A549 (cell line): Measurements from ENCODE around the gene CASP9.
"Not testable (repeated sequence)": the region's sequence is repeated elsewhere in the genome, so short reads cannot be mapped to it uniquely, and the experiment has no call there.

Experiments used
- EHMT2 ChIP-seq: fragments of 200-600 bp; sonication (generic); IDR thresholded peaks from 2 replicates; pipeline ENCODE4 v1.6.1; 2016; ENCODE audit warnings: antibody characterized with exemption, low read depth, mild to moderate bottlenecking, moderate library complexity
- ELK1 ChIP-seq: fragments of 150-350 bp; IDR thresholded peaks from 2 replicates; pipeline ENCODE4 v1.6.1; 2014; ENCODE audit warnings: low read depth, mild to moderate bottlenecking, low read length
- EP300 ChIP-seq, 2 experiments: fragments of >200 bp; sonication (Bioruptor Twin); formaldehyde crosslinking; IDR thresholded peaks; 2 replicates in 1 of 2; 3 replicates in 1 of 2; pipeline ENCODE4 v1.6.1; 2016 to 2017
- ESRRA ChIP-seq: fragments of 150-350 bp; IDR thresholded peaks from 2 replicates; pipeline ENCODE4 v1.6.1; 2014; ENCODE audit warnings: mild to moderate bottlenecking, low read length, borderline replicate concordance
- HDAC2 ChIP-seq: fragments of 200-600 bp; sonication (generic); IDR thresholded peaks from 2 replicates; pipeline ENCODE4 v1.6.1; 2016
- HEYL ChIP-seq: fragments of 250-450 bp; sonication (Bioruptor Pico); IDR thresholded peaks from 2 replicates; pipeline ENCODE4 v1.8.0; 2021; ENCODE audit warnings: mild to moderate bottlenecking, moderate library complexity
- NFE2L2 ChIP-seq: fragments of 150-350 bp; conservative IDR thresholded peaks from 2 replicates; pipeline ENCODE4 v1.6.1; 2014; ENCODE audit warnings: low read length
- POLR2A ChIP-seq: IDR thresholded peaks from 2 replicates; pipeline ENCODE4 v1.6.1; 2012; ENCODE audit warnings: mild to moderate bottlenecking, low read length
- RAD21 ChIP-seq, 2 experiments: fragments of >200 bp in 1 of 2; sonication (Bioruptor Twin) in 1 of 2; formaldehyde crosslinking in 1 of 2; IDR thresholded peaks in 1 of 2; conservative IDR thresholded peaks in 1 of 2; 2 replicates in 1 of 2; 3 replicates in 1 of 2; pipeline ENCODE4 v1.6.1; 2012 to 2018; ENCODE audit warnings: inconsistent platforms in 1 of 2
- TF ChIP-seq, protein P1 (sequence below): fragments of >200 bp; sonication (Bioruptor Twin); formaldehyde crosslinking; IDR thresholded peaks from 3 replicates; pipeline ENCODE4 v1.5.1; 2016
- TF ChIP-seq, protein P2 (sequence below): fragments of 250-450 bp; sonication (Bioruptor Pico); IDR thresholded peaks from 2 replicates; pipeline ENCODE4 v1.5.0; 2021; ENCODE audit warnings: mild to moderate bottlenecking, moderate library complexity, borderline replicate concordance
- TF ChIP-seq, protein P3 (sequence below): IDR thresholded peaks from 2 replicates; pipeline ENCODE4 v1.6.1; 2012
- TF ChIP-seq, protein P4 (sequence below): fragments of >200 bp; sonication (Bioruptor Twin); formaldehyde crosslinking; IDR thresholded peaks from 3 replicates; pipeline ENCODE4 v1.6.1; 2016

- TF ChIP-seq NFE2L2; RAD21 (conservative IDR thresholded peaks at IDR 0.05 in 1 of 2, IDR thresholded peaks at IDR 0.05 in 1 of 2); ELK1; HEYL; ESRRA; EP300 (IDR thresholded peaks at IDR 0.05); HDAC2; POLR2A; EHMT2: not testable (repeated sequence)
- TF ChIP-seq, protein P1, sequence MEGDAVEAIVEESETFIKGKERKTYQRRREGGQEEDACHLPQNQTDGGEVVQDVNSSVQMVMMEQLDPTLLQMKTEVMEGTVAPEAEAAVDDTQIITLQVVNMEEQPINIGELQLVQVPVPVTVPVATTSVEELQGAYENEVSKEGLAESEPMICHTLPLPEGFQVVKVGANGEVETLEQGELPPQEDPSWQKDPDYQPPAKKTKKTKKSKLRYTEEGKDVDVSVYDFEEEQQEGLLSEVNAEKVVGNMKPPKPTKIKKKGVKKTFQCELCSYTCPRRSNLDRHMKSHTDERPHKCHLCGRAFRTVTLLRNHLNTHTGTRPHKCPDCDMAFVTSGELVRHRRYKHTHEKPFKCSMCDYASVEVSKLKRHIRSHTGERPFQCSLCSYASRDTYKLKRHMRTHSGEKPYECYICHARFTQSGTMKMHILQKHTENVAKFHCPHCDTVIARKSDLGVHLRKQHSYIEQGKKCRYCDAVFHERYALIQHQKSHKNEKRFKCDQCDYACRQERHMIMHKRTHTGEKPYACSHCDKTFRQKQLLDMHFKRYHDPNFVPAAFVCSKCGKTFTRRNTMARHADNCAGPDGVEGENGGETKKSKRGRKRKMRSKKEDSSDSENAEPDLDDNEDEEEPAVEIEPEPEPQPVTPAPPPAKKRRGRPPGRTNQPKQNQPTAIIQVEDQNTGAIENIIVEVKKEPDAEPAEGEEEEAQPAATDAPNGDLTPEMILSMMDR = not testable (repeated sequence)
- TF ChIP-seq, protein P2, sequence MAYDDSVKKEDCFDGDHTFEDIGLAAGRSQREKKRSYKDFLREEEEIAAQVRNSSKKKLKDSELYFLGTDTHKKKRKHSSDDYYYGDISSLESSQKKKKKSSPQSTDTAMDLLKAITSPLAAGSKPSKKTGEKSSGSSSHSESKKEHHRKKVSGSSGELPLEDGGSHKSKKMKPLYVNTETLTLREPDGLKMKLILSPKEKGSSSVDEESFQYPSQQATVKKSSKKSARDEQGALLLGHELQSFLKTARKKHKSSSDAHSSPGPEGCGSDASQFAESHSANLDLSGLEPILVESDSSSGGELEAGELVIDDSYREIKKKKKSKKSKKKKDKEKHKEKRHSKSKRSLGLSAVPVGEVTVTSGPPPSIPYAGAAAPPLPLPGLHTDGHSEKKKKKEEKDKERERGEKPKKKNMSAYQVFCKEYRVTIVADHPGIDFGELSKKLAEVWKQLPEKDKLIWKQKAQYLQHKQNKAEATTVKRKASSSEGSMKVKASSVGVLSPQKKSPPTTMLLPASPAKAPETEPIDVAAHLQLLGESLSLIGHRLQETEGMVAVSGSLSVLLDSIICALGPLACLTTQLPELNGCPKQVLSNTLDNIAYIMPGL (CRISPR knock-in tag) = not testable (repeated sequence)
- TF ChIP-seq, protein P3, sequence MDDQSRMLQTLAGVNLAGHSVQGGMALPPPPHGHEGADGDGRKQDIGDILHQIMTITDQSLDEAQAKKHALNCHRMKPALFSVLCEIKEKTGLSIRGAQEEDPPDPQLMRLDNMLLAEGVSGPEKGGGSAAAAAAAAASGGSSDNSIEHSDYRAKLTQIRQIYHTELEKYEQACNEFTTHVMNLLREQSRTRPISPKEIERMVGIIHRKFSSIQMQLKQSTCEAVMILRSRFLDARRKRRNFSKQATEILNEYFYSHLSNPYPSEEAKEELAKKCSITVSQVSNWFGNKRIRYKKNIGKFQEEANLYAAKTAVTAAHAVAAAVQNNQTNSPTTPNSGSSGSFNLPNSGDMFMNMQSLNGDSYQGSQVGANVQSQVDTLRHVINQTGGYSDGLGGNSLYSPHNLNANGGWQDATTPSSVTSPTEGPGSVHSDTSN = not testable (repeated sequence)
- TF ChIP-seq, protein P4, sequence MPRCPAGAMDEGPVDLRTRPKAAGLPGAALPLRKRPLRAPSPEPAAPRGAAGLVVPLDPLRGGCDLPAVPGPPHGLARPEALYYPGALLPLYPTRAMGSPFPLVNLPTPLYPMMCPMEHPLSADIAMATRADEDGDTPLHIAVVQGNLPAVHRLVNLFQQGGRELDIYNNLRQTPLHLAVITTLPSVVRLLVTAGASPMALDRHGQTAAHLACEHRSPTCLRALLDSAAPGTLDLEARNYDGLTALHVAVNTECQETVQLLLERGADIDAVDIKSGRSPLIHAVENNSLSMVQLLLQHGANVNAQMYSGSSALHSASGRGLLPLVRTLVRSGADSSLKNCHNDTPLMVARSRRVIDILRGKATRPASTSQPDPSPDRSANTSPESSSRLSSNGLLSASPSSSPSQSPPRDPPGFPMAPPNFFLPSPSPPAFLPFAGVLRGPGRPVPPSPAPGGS = not testable (repeated sequence)
Observed at GRCh38 chr1:15466955-15467625, 56.9 kb downstream of the CASP9 start.
